ENCODE data around the gene TAF11L14.

DNA sequence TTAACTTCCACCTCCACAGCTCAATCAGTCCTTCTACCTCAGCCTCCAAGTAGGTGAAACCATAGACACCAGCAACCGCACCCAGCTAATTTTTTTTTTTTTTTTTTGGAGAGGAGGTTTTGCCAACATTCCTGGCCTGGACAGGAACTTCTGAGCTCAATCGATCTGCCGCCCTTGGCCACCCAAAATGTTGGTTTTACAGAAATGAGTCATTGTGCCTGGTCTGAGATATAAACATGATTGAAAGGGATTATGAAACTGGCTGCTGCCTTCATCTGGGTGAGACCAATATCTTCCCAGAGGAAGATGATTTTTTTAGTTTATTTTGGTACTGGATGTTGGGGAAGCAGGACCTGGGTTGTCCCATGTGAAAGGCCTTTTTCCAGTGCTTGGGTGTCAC lies 14.9 kb upstream of the TAF11L14 start:
- TF ChIP-seq MAX (IDR thresholded peaks at IDR 0.05) (no peak), RAD21 (IDR thresholded peaks at IDR 0.05; ENCODE audit: low read depth) (no peak), TEAD4 (IDR thresholded peaks at IDR 0.05) (no peak), YY1 (IDR thresholded peaks at IDR 0.05; ENCODE audit: low read depth) (no peak), TAF1 (IDR thresholded peaks at IDR 0.05; ENCODE audit: low read depth) (no peak), EP300 (IDR thresholded peaks at IDR 0.05; ENCODE audit: borderline replicate concordance) (no peak), ZBTB7A (IDR thresholded peaks at IDR 0.05; ENCODE audit: low read depth) (no peak), NFIC (IDR thresholded peaks at IDR 0.05) (no peak), FOXM1 (IDR thresholded peaks at IDR 0.05; ENCODE audit: borderline replicate concordance, low read depth) (no peak), REST (IDR thresholded peaks at IDR 0.05; ENCODE audit: low read depth) (no peak), CREB1 (IDR thresholded peaks at IDR 0.05; ENCODE audit: low read depth) (no peak), CEBPB (IDR thresholded peaks at IDR 0.05) (no peak), TCF12 (IDR thresholded peaks at IDR 0.05; ENCODE audit: low read depth) (no peak)
- TF ChIP-seq, protein P1, sequence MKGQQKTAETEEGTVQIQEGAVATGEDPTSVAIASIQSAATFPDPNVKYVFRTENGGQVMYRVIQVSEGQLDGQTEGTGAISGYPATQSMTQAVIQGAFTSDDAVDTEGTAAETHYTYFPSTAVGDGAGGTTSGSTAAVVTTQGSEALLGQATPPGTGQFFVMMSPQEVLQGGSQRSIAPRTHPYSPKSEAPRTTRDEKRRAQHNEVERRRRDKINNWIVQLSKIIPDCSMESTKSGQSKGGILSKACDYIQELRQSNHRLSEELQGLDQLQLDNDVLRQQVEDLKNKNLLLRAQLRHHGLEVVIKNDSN (IDR thresholded peaks at IDR 0.05) = no peak

All from Ishikawa (cell line).